ENCODE measurements around the gene LRMDA.
"Not testable (repeated sequence)": the region's sequence is repeated elsewhere in the genome, so short reads cannot be mapped to it uniquely, and the experiment has no call there.

The LRMDA gene

DNA sequence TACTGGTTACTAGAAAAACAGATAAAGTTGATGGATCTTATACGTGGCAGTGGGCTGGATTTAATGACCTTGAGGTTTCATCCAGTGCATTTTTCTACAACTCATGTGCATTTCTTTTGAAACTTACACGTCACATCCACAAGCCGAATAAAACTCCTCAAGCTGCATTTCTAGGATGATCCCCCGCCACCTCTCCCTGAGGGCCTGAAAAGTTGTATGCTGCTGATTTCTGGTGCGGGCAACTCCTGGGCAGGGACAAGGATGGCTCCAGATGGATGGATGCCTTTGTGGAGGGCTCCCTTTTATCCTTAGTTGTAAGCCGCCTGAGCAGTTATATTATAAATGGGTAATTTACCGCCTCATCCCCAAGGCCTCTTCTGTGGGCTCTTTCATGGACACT lies 1091.1 kb downstream of the LRMDA start:
- H3K27ac Mint-ChIP-seq, result peak overlapping the region; percentile 83
- H3K4me3 Mint-ChIP-seq, result no peak overlapping the region
- peaks cover 26% of the 10 kb centered on the region for H3K4me1 Mint-ChIP-seq
- no peak for DNase-seq
- peaks cover 3% of the 10 kb centered on the region for H3K27me3 Mint-ChIP-seq (ENCODE audit: low read depth, poor library complexity)
- peaks cover 4% of the 10 kb centered on the region for H3K9me3 Mint-ChIP-seq
- TF ChIP-seq CTCF (IDR thresholded peaks at IDR 0.05), result no peak
- no peaks in the 10 kb centered on the region for H3K36me3 Mint-ChIP-seq (ENCODE audit: low read depth)

GRCh38 chr10:76523246-76523645 lies 1091.8 kb downstream of the LRMDA start:
- no peak for DNase-seq
- peaks cover 26% of the 10 kb centered on the region for H3K4me1 Mint-ChIP-seq
- H3K4me3 Mint-ChIP-seq, result no peak overlapping the region
- peaks cover 3% of the 10 kb centered on the region for H3K27me3 Mint-ChIP-seq (ENCODE audit: low read depth, poor library complexity)
- no peaks in the 10 kb centered on the region for H3K36me3 Mint-ChIP-seq (ENCODE audit: low read depth)
- peaks cover 4% of the 10 kb centered on the region for H3K9me3 Mint-ChIP-seq
- no peak for TF ChIP-seq CTCF (IDR thresholded peaks at IDR 0.05)
- H3K27ac Mint-ChIP-seq, result peak overlapping the region; percentile 83

- H3K4me3 Mint-ChIP-seq, result no peak overlapping the region
- H3K36me3 Mint-ChIP-seq (ENCODE audit: low read depth), result no peaks in the 10 kb centered on the region
- H3K27me3 Mint-ChIP-seq (ENCODE audit: low read depth, poor library complexity), result peaks cover 3% of the 10 kb centered on the region
These were observed 1092.4 kb downstream of the LRMDA start for GRCh38 chr10:76523791-76524351.

DNA sequence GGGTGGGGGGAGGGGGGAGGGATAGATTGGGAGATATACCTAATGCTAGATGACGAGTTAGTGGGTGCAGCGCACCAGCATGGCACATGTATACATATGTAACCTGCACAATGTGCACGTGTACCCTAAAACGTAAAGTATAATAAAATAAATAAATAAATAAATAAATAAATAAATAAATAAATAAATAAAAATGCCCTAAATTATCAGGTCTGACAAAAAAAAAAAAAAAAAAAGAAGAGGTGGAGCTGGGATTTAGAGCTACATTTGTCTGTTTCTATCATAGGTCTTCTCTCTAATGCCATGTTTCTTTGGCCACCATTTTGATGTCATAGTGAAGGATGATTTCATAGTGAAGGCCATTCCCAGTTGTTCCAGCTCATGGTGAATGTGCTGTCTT lies 1095.4 kb downstream of the LRMDA start:
- H3K27ac Mint-ChIP-seq; H3K36me3 Mint-ChIP-seq (ENCODE audit: low read depth); DNase-seq; H3K4me3 Mint-ChIP-seq; H3K27me3 Mint-ChIP-seq (ENCODE audit: low read depth, poor library complexity): not testable (repeated sequence)
- Mint-ChIP-seq H3K9me3 (peaks cover 15% of the 10 kb centered on the region), H3K4me1 (peaks cover 36% of the 10 kb centered on the region)

More at GRCh38 chr10:76523791-76524351, 1092.4 kb downstream of the LRMDA start:
- Mint-ChIP-seq H3K9me3 (peaks cover 4% of the 10 kb centered on the region), H3K4me1 (peaks cover 26% of the 10 kb centered on the region), H3K27ac (no peak overlapping the region)
- no peak for TF ChIP-seq CTCF (IDR thresholded peaks at IDR 0.05)
- no peak for DNase-seq

DNA sequence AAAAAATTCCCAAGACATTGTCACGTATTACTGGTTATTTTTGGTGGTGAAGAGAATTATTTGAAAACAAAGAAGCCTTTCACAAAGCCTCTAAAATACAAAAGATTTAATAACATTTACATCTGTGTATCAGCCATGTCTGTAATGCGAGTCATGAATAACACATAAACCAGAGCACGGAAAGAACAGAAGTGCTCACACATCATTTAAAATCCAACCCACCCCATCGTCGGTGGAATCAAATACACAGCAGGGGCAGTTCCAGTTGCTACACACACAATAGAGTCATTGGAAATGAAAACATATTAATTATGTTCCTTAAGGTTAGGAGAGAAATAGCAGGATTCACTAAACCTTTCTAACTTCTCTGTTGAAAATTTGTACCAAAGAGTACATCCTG lies 1108.9 kb downstream of the LRMDA start:
- Mint-ChIP-seq H3K4me3 (no peak overlapping the region), H3K36me3 (ENCODE audit: low read depth) (no peaks in the 10 kb centered on the region), H3K4me1 (peaks cover 15% of the 10 kb centered on the region), H3K27me3 (ENCODE audit: low read depth, poor library complexity) (no peaks in the 10 kb centered on the region), H3K9me3 (no peaks in the 10 kb centered on the region), H3K27ac (no peak overlapping the region)
- no peak for TF ChIP-seq CTCF (IDR thresholded peaks at IDR 0.05)
- DNase-seq, result no peak

- peaks cover 17% of the 10 kb centered on the region for H3K4me1 Mint-ChIP-seq
- no peak for DNase-seq
- no peaks in the 10 kb centered on the region for H3K9me3 Mint-ChIP-seq
- H3K27me3 Mint-ChIP-seq (ENCODE audit: low read depth, poor library complexity), result no peaks in the 10 kb centered on the region
- no peaks in the 10 kb centered on the region for H3K36me3 Mint-ChIP-seq (ENCODE audit: low read depth)
- TF ChIP-seq CTCF (IDR thresholded peaks at IDR 0.05), result no peak
- no peak overlapping the region for H3K27ac Mint-ChIP-seq
- H3K4me3 Mint-ChIP-seq, result no peak overlapping the region
These were observed 1109.4 kb downstream of the LRMDA start for GRCh38 chr10:76540786-76541185.

Measured in nephron progenitor cell (in vitro differentiated cells).